Measurements from ENCODE around the gene TBCK.

DNA sequence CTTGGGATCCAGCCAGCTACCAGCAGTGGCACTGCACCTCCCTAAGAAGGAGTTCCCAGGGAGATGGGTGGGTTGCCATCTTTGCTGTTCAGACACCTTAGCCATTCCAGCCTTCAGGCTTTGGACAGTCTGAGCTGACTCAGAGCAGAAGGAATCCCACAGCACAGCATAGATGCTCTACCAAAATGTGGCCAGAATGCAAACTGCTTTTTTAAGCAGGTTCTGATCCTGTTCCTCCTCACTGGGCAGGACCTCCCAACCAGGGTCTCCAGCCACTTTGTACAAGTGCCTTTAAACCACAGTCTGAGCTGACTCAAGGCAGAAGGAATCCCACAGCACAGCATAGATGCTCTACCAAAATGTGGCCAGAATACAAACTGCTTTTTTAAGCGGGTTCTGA is 211.7 kb downstream of the TBCK start:
- TF ChIP-seq CTCF (conservative IDR thresholded peaks at IDR 0.05; ENCODE audit: low read depth, low read length) (no peak), EZH2 (IDR thresholded peaks at IDR 0.05; ENCODE audit: low read length, unreplicated experiment) (no peak), EZH2phosphoT487 (IDR thresholded peaks at IDR 0.05; ENCODE audit: borderline replicate concordance, low read length) (no peak)

Data from PC-3 (cell line).